GM12878 (cell line): Measurements from ENCODE around the gene ELMO2. TPM values are rescaled to one million over a fixed set of nuclear protein-coding genes. Genes with fewer than 3 reads are reported as not detected.

Source experiments
- ATAC-seq: fragments of 200-7000 bp; cut with Tn5 transposase; 3 replicates; pipeline ENCODE4 v1.9.1; 2020; ENCODE audit warnings: mild to moderate bottlenecking, moderate library complexity
- BruUV-seq: library from RNA; stranded (reverse); fragments of 400-500 nt; replicated peaks from 2 replicates; lab custom pipeline; 2021; lab: Mats Ljungman, UMichigan
- CTCF ChIA-PET: fragments of 300-600 bp; sonication (Branson Sonifier 250); formaldehyde crosslinking; extraction: SDS; loops from one replicate; lab custom pipeline; 2021; ENCODE audit warnings: inconsistent platforms; lab: Yijun Ruan, JAX
- POLR2A ChIA-PET: fragments of 350-600 bp; formaldehyde crosslinking; extraction: SDS; loops from one replicate; lab custom pipeline; 2021; ENCODE audit warnings: inconsistent platforms; lab: Charles Lee
- RAD21 ChIA-PET: fragments of 300-600 bp; sonication (Branson Sonifier 250); formaldehyde crosslinking; loops from one replicate; lab custom pipeline; 2023; ENCODE audit warnings: antibody characterized with exemption; ENCODE audit not compliant: unreplicated experiment; lab: Charles Lee
- SMC1A ChIA-PET: fragments of 300-600 bp; sonication (Branson Sonifier 250); formaldehyde crosslinking; loops from one replicate; lab custom pipeline; 2023; ENCODE audit not compliant: unreplicated experiment, uncharacterized antibody; lab: Charles Lee
- DNase-seq: peaks from one replicate; pipeline ENCODE4 v3.0.0-alpha.2; 2011; ENCODE audit warnings: low read depth, low spot score
- FAIRE-seq: peaks from 3 replicates; lab custom pipeline; 2011; peaks lifted over from hg19 to GRCh38; lab: Jason Lieb, UNC
- H2AFZ ChIP-seq: 2 replicates; pipeline ENCODE4 v1.6.0; 2011; ENCODE audit warnings: low read depth, low read length, control low read depth; ENCODE audit not compliant: control insufficient read depth
- H3K27ac ChIP-seq: 2 replicates; pipeline ENCODE4 v1.5.1; 2011; ENCODE audit warnings: control low read depth; ENCODE audit not compliant: control insufficient read depth, insufficient read depth
- H3K27me3 ChIP-seq, 2 experiments: replicated peaks in 1 of 2; 2 replicates each; pipeline versions ENCODE4 v1.6.0 to v1.6.1; 2011; ENCODE audit warnings: low read length in 1 of 2; ENCODE audit not compliant: control insufficient read depth in 2 of 2, insufficient read depth in 2 of 2
- H3K36me3 ChIP-seq, 2 experiments: 2 replicates each; pipeline ENCODE4 v1.5.1; 2011; ENCODE audit warnings: low read length in 1 of 2; ENCODE audit not compliant: control insufficient read depth in 2 of 2, insufficient read depth in 2 of 2
- H3K4me1 ChIP-seq: 2 replicates; pipeline ENCODE4 v1.6.1; 2011; ENCODE audit warnings: mild to moderate bottlenecking, low read length, moderate library complexity, mixed read lengths; ENCODE audit not compliant: control insufficient read depth, insufficient read depth
- H3K4me2 ChIP-seq: 2 replicates; pipeline ENCODE4 v1.6.0; 2011; ENCODE audit warnings: control low read depth; ENCODE audit not compliant: control insufficient read depth, insufficient read depth
- H3K4me3 ChIP-seq: fragments of 200-600 bp; sonication (generic); 2 replicates; pipeline ENCODE4 v1.5.1; 2016
- H3K79me2 ChIP-seq: 2 replicates; pipeline ENCODE4 v1.6.0; 2011; ENCODE audit warnings: low read length; ENCODE audit not compliant: control insufficient read depth, insufficient read depth
- H3K9ac ChIP-seq: 2 replicates; pipeline ENCODE4 v1.8.0; 2011; ENCODE audit warnings: low read length, control low read depth, mixed read lengths; ENCODE audit not compliant: control insufficient read depth, insufficient read depth
- H3K9me3 ChIP-seq: replicated peaks from 3 replicates; pipeline ENCODE4 v1.5.1; 2011; ENCODE audit warnings: mild to moderate bottlenecking, low read length; ENCODE audit not compliant: control insufficient read depth, insufficient read depth
- H4K20me1 ChIP-seq: 2 replicates; pipeline ENCODE4 v1.6.0; 2011; ENCODE audit not compliant: control insufficient read depth, insufficient read depth
- IKZF1 ChIP-seq: fragments of 450-650 bp; conservative IDR thresholded peaks from 2 replicates; pipeline ENCODE4 v1.6.1; 2017; ENCODE audit warnings: antibody characterized with exemption, mild to moderate bottlenecking
- IRF4 ChIP-seq: IDR thresholded peaks from 2 replicates; pipeline ENCODE4 v1.6.1; 2011; ENCODE audit warnings: low read depth, low read length
- KDM1A ChIP-seq: fragments of 200-600 bp; sonication (generic); IDR thresholded peaks from 2 replicates; pipeline ENCODE4 v1.6.1; 2016; ENCODE audit warnings: borderline replicate concordance
- MEF2A ChIP-seq: IDR thresholded peaks from 2 replicates; pipeline ENCODE4 v1.6.1; 2011; ENCODE audit warnings: low read depth, mild to moderate bottlenecking, low read length, moderate library complexity; ENCODE audit not compliant: insufficient read depth
- MEF2B ChIP-seq: fragments of 450-650 bp; IDR thresholded peaks from 2 replicates; pipeline ENCODE4 v1.6.1; 2018; ENCODE audit warnings: mild to moderate bottlenecking, moderate library complexity; ENCODE audit not compliant: partially characterized antibody, poor library complexity, severe bottlenecking
- NBN ChIP-seq: fragments of 450-650 bp; IDR thresholded peaks from 2 replicates; pipeline ENCODE4 v1.6.1; 2016
- NFXL1 ChIP-seq: fragments of 450-650 bp; IDR thresholded peaks from 2 replicates; pipeline ENCODE4 v1.6.1; 2017; ENCODE audit warnings: antibody characterized with exemption, mild to moderate bottlenecking, borderline replicate concordance
- NR2C1 ChIP-seq: fragments of 450-650 bp; IDR thresholded peaks from 2 replicates; pipeline ENCODE4 v1.6.1; 2017; ENCODE audit warnings: antibody characterized with exemption, mild to moderate bottlenecking, moderate library complexity
- NR2C2 ChIP-seq: IDR thresholded peaks from 2 replicates; pipeline ENCODE4 v1.6.1; 2011; ENCODE audit warnings: borderline replicate concordance, low read depth; ENCODE audit not compliant: control insufficient read depth, insufficient read length
- RAD51 ChIP-seq: fragments of 450-650 bp; IDR thresholded peaks from 2 replicates; pipeline ENCODE4 v1.6.1; 2016; ENCODE audit warnings: moderate library complexity, mild to moderate bottlenecking, inconsistent platforms
- SIX5 ChIP-seq: IDR thresholded peaks from 2 replicates; pipeline ENCODE4 v1.6.1; 2011; ENCODE audit warnings: mild to moderate bottlenecking, low read depth, low read length, moderate library complexity; ENCODE audit not compliant: severe bottlenecking
- TCF3 ChIP-seq: IDR thresholded peaks from 2 replicates; pipeline ENCODE4 v1.6.1; 2012; ENCODE audit warnings: low read depth, mild to moderate bottlenecking, low read length, borderline replicate concordance; ENCODE audit not compliant: insufficient read depth
- ZNF207 ChIP-seq: fragments of 450-650 bp; IDR thresholded peaks from 2 replicates; pipeline ENCODE4 v1.6.1; 2014; ENCODE audit warnings: antibody characterized with exemption, mild to moderate bottlenecking, borderline replicate concordance
- in situ Hi-C: fragments of 300-500 bp; cut with MboI; formaldehyde crosslinking; loops from 9 replicates; pipeline ENCODE4 v1.14.3; 2018; ENCODE audit warnings: mixed read lengths
- intact Hi-C: fragments of 100-400 bp; cut with micrococcal nuclease; formaldehyde crosslinking; loops from one replicate; pipeline ENCODE4 v1.14.2; 2022; ENCODE audit not compliant: unreplicated experiment
- polyA plus RNA-seq, 11 experiments: library from polyadenylated mRNA; depleted of rRNA in 4 of 11; unstranded in 6 of 11; stranded (reverse) in 5 of 11; fragments of >200 nt; fragmentation: Nextera tagmentation in 4 of 11; fragmentation: Illumina TruSeq in 1 of 11; extraction: Ambion mirVana in 4 of 11; extraction: Trizol in 1 of 11; gene quantifications; 1 replicate in 1 of 11; 2 replicates in 10 of 11; pipeline versions ENCODE4 v1.2.1 to v1.2.3, GENCODE V29; 2011 to 2016; ENCODE audit warnings: inconsistent platforms in 2 of 11, missing spikeins in 2 of 11, low read depth in 1 of 11
- total RNA-seq, 4 experiments: library from RNA; depleted of rRNA in 3 of 4; stranded (reverse); fragments of >200 nt in 3 of 4; fragmentation: Illumina TruSeq in 1 of 4; extraction: Trizol in 1 of 4; gene quantifications; 2 replicates each; pipeline versions ENCODE4 v1.2.1 to v1.2.3, GENCODE V29; 2013 to 2021

The ELMO2 gene
- total and polyA plus RNA-seq, 10 of the 15 experiments (the other 5 are each of a cell fraction or from before 2014, with no cell fraction given): 14.2 to 40.2 (median 37.6) TPM

- ChIA-PET RAD21 (no interaction called here), POLR2A (no interaction called here), SMC1A (no interaction called here), CTCF (no interaction called here)
- H3K9ac ChIP-seq: no peak overlapping the region
- no peaks in the 10 kb centered on the region for H3K9me3 ChIP-seq
- H3K79me2 ChIP-seq: no peaks in the 10 kb centered on the region
- in situ Hi-C loops: no loop called here
- ATAC-seq (no peak), DNase-seq (no peak), FAIRE-seq (no peak)
- no peak overlapping the region for H3K27ac ChIP-seq
- H3K36me3 ChIP-seq: no peaks in the 10 kb centered on the region
- no peak overlapping the region for H2AFZ ChIP-seq
- TF ChIP-seq NFXL1: no peak
- TF ChIP-seq IRF4: no peak
- no peak for TF ChIP-seq KDM1A
- TF ChIP-seq NBN: no peak
- TF ChIP-seq ZNF207: no peak
- no peak for TF ChIP-seq NR2C2
- no peak for TF ChIP-seq MEF2A
- no peak for TF ChIP-seq RAD51
- no peak for TF ChIP-seq SIX5
- no peak for TF ChIP-seq NR2C1
- TF ChIP-seq TCF3: no peak
- no peak for TF ChIP-seq MEF2B
- no peak for TF ChIP-seq IKZF1
- H3K27me3 ChIP-seq: peaks cover 3 to 4% of the 10 kb centered on the region in 2 experiments; a peak in 2 of 4 replicates
- no TSS peak for BruUV-seq
- no peak overlapping the region for H3K4me3 ChIP-seq
- no peaks in the 10 kb centered on the region for H4K20me1 ChIP-seq
- no peaks in the 10 kb centered on the region for H3K4me1 ChIP-seq
- no peak overlapping the region for H3K4me2 ChIP-seq
- intact Hi-C loops: no loop called here
Measured at GRCh38 chr20:46434597-46434996, 28.2 kb upstream of the ELMO2 start.
